ENCODE data around the gene CLDN20.
"Not testable (repeated sequence)": the region's sequence is repeated elsewhere in the genome, so short reads cannot be mapped to it uniquely, and the experiment has no call there.

Gene CLDN20

GRCh38 chr6:155227046-155227445, 36.8 kb upstream of the CLDN20 start:
- Histone ChIP-seq H3K27me3 (ENCODE audit: insufficient read depth, poor library complexity, severe bottlenecking) (no peaks in the 10 kb centered on the region), H3K27ac (replicated peaks) (no peak overlapping the region), H3K4me3 (replicated peaks; ENCODE audit: insufficient read depth, low read length) (no peak overlapping the region)
- no peak for DNase-seq (ENCODE audit: low read depth in 1 of 2, low spot score in 1 of 2)
- TF ChIP-seq GABPA (IDR thresholded peaks at IDR 0.05; ENCODE audit: low read depth) (no peak), REST (IDR thresholded peaks at IDR 0.05; ENCODE audit: insufficient replicate concordance, low read depth) (no peak), SPI1 (IDR thresholded peaks at IDR 0.05; ENCODE audit: borderline replicate concordance, low read depth) (no peak)

- H3K4me3 ChIP-seq (replicated peaks; ENCODE audit: insufficient read depth, low read length), result no peak overlapping the region
- no peak overlapping the region for H3K27ac ChIP-seq (replicated peaks)
- H3K27me3 ChIP-seq (ENCODE audit: insufficient read depth, poor library complexity, severe bottlenecking), result no peaks in the 10 kb centered on the region
- TF ChIP-seq SPI1 (IDR thresholded peaks at IDR 0.05; ENCODE audit: borderline replicate concordance, low read depth), result no peak
- TF ChIP-seq CTCF (IDR thresholded peaks at IDR 0.05; ENCODE audit: insufficient read depth, low read length), result no peak
- no peak for TF ChIP-seq GABPA (IDR thresholded peaks at IDR 0.05; ENCODE audit: low read depth)
- no peak for TF ChIP-seq REST (IDR thresholded peaks at IDR 0.05; ENCODE audit: insufficient replicate concordance, low read depth)
- no peak for TF ChIP-seq POLR2AphosphoS5 (IDR thresholded peaks at IDR 0.05; ENCODE audit: low read depth)
- no peak for DNase-seq (ENCODE audit: low read depth in 1 of 2, low spot score in 1 of 2)
Observed at GRCh38 chr6:155228546-155229166, 35.2 kb upstream of the CLDN20 start.

- H3K27ac ChIP-seq (replicated peaks); DNase-seq (ENCODE audit: low read depth in 1 of 2, low spot score in 1 of 2); H3K27me3 ChIP-seq (ENCODE audit: insufficient read depth, poor library complexity, severe bottlenecking); H3K4me3 ChIP-seq (replicated peaks; ENCODE audit: insufficient read depth, low read length): not testable (repeated sequence)
Observed at GRCh38 chr6:155230975-155231374, 32.8 kb upstream of the CLDN20 start.

GRCh38 chr6:155232848-155233247, 31.0 kb upstream of the CLDN20 start:
- Histone ChIP-seq H3K4me3 (replicated peaks; ENCODE audit: insufficient read depth, low read length) (no peak overlapping the region), H3K27ac (replicated peaks) (no peak overlapping the region), H3K27me3 (ENCODE audit: insufficient read depth, poor library complexity, severe bottlenecking) (no peaks in the 10 kb centered on the region)
- DNase-seq (ENCODE audit: low read depth in 1 of 2, low spot score in 1 of 2), result no peak
- no peak for TF ChIP-seq CTCF (IDR thresholded peaks at IDR 0.05; ENCODE audit: insufficient read depth, low read length)
- no peak for TF ChIP-seq REST (IDR thresholded peaks at IDR 0.05; ENCODE audit: insufficient replicate concordance, low read depth)
- TF ChIP-seq GABPA (IDR thresholded peaks at IDR 0.05; ENCODE audit: low read depth), result no peak
- no peak for TF ChIP-seq SPI1 (IDR thresholded peaks at IDR 0.05; ENCODE audit: borderline replicate concordance, low read depth)
- no peak for TF ChIP-seq POLR2AphosphoS5 (IDR thresholded peaks at IDR 0.05; ENCODE audit: low read depth)

Measured in HL-60 (cell line).